MM.1S (cell line): ENCODE measurements around the gene IRS1.

Experiments
- CTCF ChIP-seq: fragments of 300-600 bp; sonication (generic); IDR thresholded peaks from 2 replicates; pipeline ENCODE4 v1.5.1; 2016; ENCODE audit warnings: antibody characterized with exemption, low read length, mixed read lengths
- EZH2 ChIP-seq: fragments of 300-600 bp; sonication (generic); optimal IDR thresholded peaks from 2 replicates; pipeline ENCODE3; 2017; ENCODE audit warnings: low read depth, mild to moderate bottlenecking, antibody characterized with exemption, low read length, mixed read lengths
- EZH2phosphoT487 ChIP-seq: fragments of 300-600 bp; sonication (generic); IDR thresholded peaks from 2 replicates; pipeline ENCODE4 v1.6.1; 2018; ENCODE audit warnings: antibody characterized with exemption, low read length

- TF ChIP-seq EZH2phosphoT487 (no peak), CTCF (no peak), EZH2 (no peak)
These were observed 70.6 kb downstream of the IRS1 start for GRCh38 chr2:226728996-226729395.
